Measurements from ENCODE around the gene XIRP1.

DNA sequence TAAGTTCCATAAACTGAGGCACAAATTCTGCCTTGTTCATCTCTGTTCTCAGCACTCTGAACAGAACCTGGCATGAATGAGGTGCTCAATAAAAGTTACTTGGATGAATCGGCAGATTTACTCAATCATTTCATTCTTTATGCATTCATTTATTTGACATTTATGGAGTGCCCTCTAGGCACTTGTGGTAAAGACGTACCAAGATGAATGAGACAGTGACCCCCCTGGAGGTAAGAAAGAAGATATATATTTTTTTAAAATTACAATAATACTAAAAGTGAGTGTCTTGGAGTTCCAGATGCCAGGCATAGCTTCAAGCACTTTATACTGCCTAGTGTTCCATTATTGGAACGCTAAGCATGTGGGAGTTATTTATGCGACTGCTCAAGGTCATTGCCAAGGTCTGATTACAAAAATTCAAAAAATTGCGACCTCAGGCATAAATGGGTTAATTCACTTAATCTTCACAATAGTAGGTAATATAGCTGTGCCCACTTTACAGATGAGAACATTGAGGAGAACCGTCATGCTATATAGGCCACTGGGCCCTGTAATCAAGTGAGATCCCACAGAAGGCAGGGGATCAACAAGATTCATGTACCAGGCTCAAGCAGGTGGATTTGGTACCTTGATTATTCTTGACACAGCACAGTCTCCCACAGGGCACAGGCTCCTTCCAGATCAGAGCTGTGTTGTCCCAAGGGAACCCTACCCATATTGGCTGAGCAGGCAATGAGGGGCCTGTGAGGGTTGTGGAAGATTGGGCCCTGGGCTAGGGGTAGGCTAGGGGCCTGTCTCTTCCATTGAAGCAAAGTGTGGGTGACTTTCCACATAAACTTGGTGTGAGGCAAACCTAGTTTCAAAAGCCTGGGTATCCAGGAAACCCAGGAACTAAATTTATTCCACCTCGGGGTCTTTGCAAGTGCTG lies 10.7 kb downstream of the XIRP1 start:
- TF ChIP-seq CTCF (IDR thresholded peaks at IDR 0.05), result no peak
- no peak for TF ChIP-seq POLR2A (IDR thresholded peaks at IDR 0.05)
